SK-N-SH (cell line): ENCODE data around the gene FTL. TPM values are rescaled to one million over a fixed set of nuclear protein-coding genes. Genes with fewer than 3 reads are reported as not detected.

Experiments used
- CTCF ChIA-PET: fragments of 300-600, 350-600 bp; formaldehyde crosslinking; extraction: SDS; loops from one replicate; lab custom pipeline; 2021; lab: Yijun Ruan, JAX
- POLR2A ChIA-PET: fragments of 350-600 bp; sonication (Branson Sonifier 250); formaldehyde crosslinking; extraction: SDS; loops from one replicate; lab custom pipeline; 2020; ENCODE audit warnings: antibody characterized with exemption, inconsistent platforms; lab: Yijun Ruan, JAX
- DNase-seq: peaks from one replicate; pipeline ENCODE4 v3.0.0; 2012
- H2AFZ ChIP-seq: fragments of 200-600 bp; sonication (generic); 2 replicates; pipeline ENCODE4 v1.8.1; 2016; ENCODE audit warnings: antibody characterized with exemption, mild to moderate bottlenecking, low read depth
- H3F3A ChIP-seq: fragments of 200-600 bp; sonication (generic); replicated peaks from 2 replicates; pipeline ENCODE3; 2016; ENCODE audit warnings: antibody characterized with exemption, mild to moderate bottlenecking; ENCODE audit not compliant: insufficient read depth
- H3K27ac ChIP-seq, 2 experiments: fragments of 200-500 bp in 1 of 2; fragments of 200-600 bp in 1 of 2; sonication (Bioruptor generic) in 1 of 2; sonication (generic), shearing (Covaris generic) in 1 of 2; 2 replicates each; pipeline versions ENCODE4 v1.5.1 to v1.6.1; 2014 to 2016; ENCODE audit warnings: low read depth in 2 of 2, inconsistent platforms in 1 of 2, low read length in 1 of 2, mild to moderate bottlenecking in 1 of 2, mixed read lengths in 1 of 2
- H3K27me3 ChIP-seq: fragments of 200-600 bp; sonication (generic), shearing (Covaris generic); 2 replicates; pipeline ENCODE4 v1.6.1; 2016; ENCODE audit warnings: mixed run types; ENCODE audit not compliant: insufficient read depth
- H3K36me3 ChIP-seq, 2 experiments: fragments of 200-500 bp in 1 of 2; fragments of 200-600 bp in 1 of 2; sonication (Bioruptor generic) in 1 of 2; sonication (generic) in 1 of 2; replicated peaks in 1 of 2; 2 replicates each; pipeline versions ENCODE3 to v1.5.1; 2014 to 2016; ENCODE audit warnings: low read length in 1 of 2, mild to moderate bottlenecking in 1 of 2; ENCODE audit not compliant: insufficient read depth in 2 of 2, control insufficient read depth in 1 of 2
- H3K4me1 ChIP-seq, 2 experiments: fragments of 200-500 bp in 1 of 2; fragments of 200-600 bp in 1 of 2; sonication (Bioruptor generic) in 1 of 2; sonication (generic), shearing (Covaris generic) in 1 of 2; 2 replicates each; pipeline versions ENCODE4 v1.5.1 to v1.6.1; 2014 to 2016; ENCODE audit warnings: low read depth in 1 of 2, low read length in 1 of 2, mixed run types in 1 of 2; ENCODE audit not compliant: insufficient read depth in 2 of 2, control insufficient read depth in 1 of 2
- H3K4me2 ChIP-seq: fragments of 200-600 bp; sonication (generic), shearing (Covaris generic); 2 replicates; pipeline ENCODE4 v1.6.1; 2017; ENCODE audit warnings: mixed run types
- H3K4me3 ChIP-seq, 2 experiments: fragments of 200-500 bp in 1 of 2; fragments of 200-600 bp in 1 of 2; sonication (Bioruptor generic) in 1 of 2; sonication (generic), shearing (Covaris generic) in 1 of 2; 2 replicates each; pipeline versions ENCODE4 v1.5.1 to v1.8.1; 2014 to 2016; ENCODE audit warnings: low read depth in 2 of 2, inconsistent platforms in 1 of 2, low read length in 1 of 2, mild to moderate bottlenecking in 1 of 2, mixed read lengths in 1 of 2, moderate library complexity in 1 of 2
- H3K79me2 ChIP-seq: fragments of 200-600 bp; sonication (generic); 2 replicates; pipeline ENCODE4 v1.8.1; 2017; ENCODE audit warnings: mild to moderate bottlenecking; ENCODE audit not compliant: insufficient read depth
- H3K9ac ChIP-seq: fragments of 200-600 bp; sonication (generic); 2 replicates; pipeline ENCODE4 v1.6.1; 2017; ENCODE audit warnings: mixed run types
- H3K9me2 ChIP-seq: fragments of 200-600 bp; sonication (generic); 2 replicates; pipeline ENCODE4 v1.6.1; 2017; ENCODE audit warnings: mixed run types
- H3K9me3 ChIP-seq: fragments of 200-600 bp; sonication (generic); 2 replicates; pipeline ENCODE4 v1.6.1; 2017; ENCODE audit warnings: mixed run types, mild to moderate bottlenecking, moderate library complexity
- H4K20me1 ChIP-seq: fragments of 200-600 bp; sonication (generic); 2 replicates; pipeline ENCODE4 v1.6.1; 2017; ENCODE audit warnings: mild to moderate bottlenecking, mixed run types; ENCODE audit not compliant: insufficient read depth
- CHD2 ChIP-seq: fragments of 150-350 bp; IDR thresholded peaks from 2 replicates; pipeline ENCODE4 v1.6.1; 2018; ENCODE audit warnings: low read length; ENCODE audit not compliant: partially characterized antibody
- ELF1 ChIP-seq: IDR thresholded peaks from 2 replicates; pipeline ENCODE4 v1.4.0; 2012
- EZH2phosphoT487 ChIP-seq: fragments of 200-600 bp; sonication (generic); IDR thresholded peaks from 2 replicates; pipeline ENCODE4 v1.6.1; 2017; ENCODE audit warnings: low read depth, mixed run types, mild to moderate bottlenecking, antibody characterized with exemption, moderate library complexity, borderline replicate concordance
- FOSL2 ChIP-seq: IDR thresholded peaks from 2 replicates; pipeline ENCODE4 v1.4.0; 2012; ENCODE audit warnings: low read depth, mild to moderate bottlenecking, moderate library complexity, borderline replicate concordance
- FOXJ3 ChIP-seq: sonication (generic); formaldehyde crosslinking; IDR thresholded peaks from 2 replicates; pipeline ENCODE4 v1.5.1; 2020; ENCODE audit warnings: mild to moderate bottlenecking, missing genetic modification reagents
- FOXM1 ChIP-seq: IDR thresholded peaks from 2 replicates; pipeline ENCODE4 v1.4.0; 2012; ENCODE audit warnings: low read depth, mild to moderate bottlenecking
- GATA2 ChIP-seq: sonication (generic); formaldehyde crosslinking; IDR thresholded peaks from 2 replicates; pipeline ENCODE4 v1.5.0; 2020; ENCODE audit warnings: mild to moderate bottlenecking, missing genetic modification reagents
- MAX ChIP-seq: IDR thresholded peaks from 2 replicates; pipeline ENCODE4 v1.4.0; 2012; ENCODE audit warnings: low read depth
- MEF2A ChIP-seq: IDR thresholded peaks from 2 replicates; pipeline ENCODE4 v1.4.0; 2012; ENCODE audit warnings: low read depth, borderline replicate concordance
- NFIC ChIP-seq: IDR thresholded peaks from 2 replicates; pipeline ENCODE4 v1.4.0; 2012; ENCODE audit warnings: borderline replicate concordance
- NRF1 ChIP-seq: IDR thresholded peaks from 2 replicates; pipeline ENCODE4 v1.6.1; 2012; ENCODE audit warnings: low read depth, mild to moderate bottlenecking, low read length
- PBX3 ChIP-seq: IDR thresholded peaks from 2 replicates; pipeline ENCODE4; 2012
- RAD21 ChIP-seq: IDR thresholded peaks from 2 replicates; pipeline ENCODE4 v1.6.1; 2012; ENCODE audit warnings: mild to moderate bottlenecking, low read length
- RCOR1 ChIP-seq: fragments of 150-350 bp; IDR thresholded peaks from 2 replicates; pipeline ENCODE4 v1.6.1; 2017; ENCODE audit warnings: antibody characterized with exemption, low read length
- REST ChIP-seq: IDR thresholded peaks from 2 replicates; pipeline ENCODE4 v1.6.1; 2012; ENCODE audit warnings: mild to moderate bottlenecking, low read depth, low read length, moderate library complexity
- RXRA ChIP-seq: IDR thresholded peaks from 2 replicates; pipeline ENCODE4 v1.4.0; 2012; ENCODE audit warnings: low read depth, mild to moderate bottlenecking, borderline replicate concordance
- SIN3A ChIP-seq: IDR thresholded peaks from 2 replicates; pipeline ENCODE4 v1.6.1; 2012; ENCODE audit warnings: low read depth, mild to moderate bottlenecking, low read length, moderate library complexity, borderline replicate concordance
- TAF1 ChIP-seq: IDR thresholded peaks from 2 replicates; pipeline ENCODE4 v1.6.1; 2012; ENCODE audit warnings: low read depth, mild to moderate bottlenecking, low read length, moderate library complexity, borderline replicate concordance
- TEAD4 ChIP-seq: IDR thresholded peaks from 2 replicates; pipeline ENCODE4 v1.4.0; 2012; ENCODE audit warnings: mild to moderate bottlenecking, borderline replicate concordance; ENCODE audit not compliant: insufficient read depth
- USF1 ChIP-seq: IDR thresholded peaks from 2 replicates; pipeline ENCODE4 v1.4.0; 2012; ENCODE audit warnings: low read depth, borderline replicate concordance
- USF2 ChIP-seq: fragments of 150-350 bp; IDR thresholded peaks from 2 replicates; pipeline ENCODE4 v1.6.1; 2017; ENCODE audit warnings: antibody characterized with exemption, low read length, low read depth, borderline replicate concordance
- WGBS: methylation state at CpG from one replicate; pipeline ENCODE4 v1.1.6; 2017; ENCODE audit warnings: low lambda C conversion rate; 5-methylcytosine and 5-hydroxymethylcytosine counted together
- polyA plus RNA-seq, 3 experiments: library from polyadenylated mRNA; depleted of rRNA; stranded (reverse); fragments of >200 nt; gene quantifications; 2 replicates each; pipeline ENCODE4 v1.2.3, GENCODE V29; 2012

Gene FTL
- polyA plus RNA-seq, 1 of the 3 experiments (the other 2 are of a cell fraction) = 875 TPM

- ChIA-PET CTCF (interaction anchor here (0.6 to 2.8 kb wide), 5 partner anchors 9 to 70 kb away, joined by 3 to 14 read pairs (median 4); partner anchors contain the start of genes GYS1 and RUVBL2), POLR2A (no interaction called here)
- Histone ChIP-seq H3K79me2 (peaks cover 33% of the 10 kb centered on the region; the same call in 1 of the 2 replicates), H3K9me2 (no peaks in the 10 kb centered on the region), H3K4me3 (no peak overlapping the region), H3K4me2 (no peak overlapping the region), H3K4me1 (no peaks in the 10 kb centered on the region), H2AFZ (no peak overlapping the region), H3K27me3 (no peaks in the 10 kb centered on the region), H3K9me3 (no peaks in the 10 kb centered on the region), H3F3A (no peaks in the 10 kb centered on the region), H3K9ac (no peak overlapping the region), H3K27ac (no peak overlapping the region), H3K36me3 (peaks cover 20 to 39% of the 10 kb centered on the region in 2 experiments), H4K20me1 (no peaks in the 10 kb centered on the region)
- TF ChIP-seq FOXM1 = no peak
- no peak for TF ChIP-seq USF2
- no peak for TF ChIP-seq TAF1
- no peak for TF ChIP-seq ELF1
- TF ChIP-seq EZH2phosphoT487 = no peak
- no peak for TF ChIP-seq REST
- 99% methylated on average over 15 of the region's 15 CpGs for WGBS
- no peak for DNase-seq
Measured at GRCh38 chr19:49004133-49004532, 39.0 kb downstream of the FTL start.

- ChIA-PET POLR2A (no interaction called here), CTCF (interaction anchor here (0.7 to 2.9 kb wide), 5 partner anchors 12 to 98 kb away, joined by 3 to 14 read pairs (median 4); partner anchors contain the start of genes GYS1 and RUVBL2)
- peaks cover 20 to 42% of the 10 kb centered on the region in 2 experiments for H3K36me3 ChIP-seq
- TF ChIP-seq RCOR1 = no peak
- no peak for TF ChIP-seq MEF2A
- no peak for TF ChIP-seq TEAD4
- TF ChIP-seq MAX = no peak
- TF ChIP-seq FOXJ3 = no peak
- TF ChIP-seq RXRA = no peak
- TF ChIP-seq TAF1 = no peak
- TF ChIP-seq PBX3 = no peak
- TF ChIP-seq FOSL2 = no peak
- TF ChIP-seq CHD2 = no peak
- TF ChIP-seq USF1 = no peak
- TF ChIP-seq NFIC = no peak
- no peak for TF ChIP-seq GATA2 (CRISPR knock-in tag)
- no peak for TF ChIP-seq NRF1
- no peak for TF ChIP-seq SIN3A
- TF ChIP-seq RAD21 = no peak
Measured at GRCh38 chr19:49004964-49005614, 40.0 kb downstream of the FTL start.

More at GRCh38 chr19:49004964-49005614, 40.0 kb downstream of the FTL start:
- H3K9ac ChIP-seq = no peak overlapping the region
- H2AFZ ChIP-seq = no peak overlapping the region
- no peak overlapping the region for H3K27ac ChIP-seq
- no peak for DNase-seq
- no peak overlapping the region for H3K4me2 ChIP-seq
- H3K4me3 ChIP-seq = no peak overlapping the region
- no peaks in the 10 kb centered on the region for H3K9me2 ChIP-seq
- no peaks in the 10 kb centered on the region for H4K20me1 ChIP-seq
- no peaks in the 10 kb centered on the region for H3K4me1 ChIP-seq
- H3K9me3 ChIP-seq = no peaks in the 10 kb centered on the region
- H3K79me2 ChIP-seq = peaks cover 24% of the 10 kb centered on the region; the same call in 1 of the 2 replicates
- no peaks in the 10 kb centered on the region for H3K27me3 ChIP-seq
- WGBS = 95% methylated on average over 5 of the region's 7 CpGs
- no peaks in the 10 kb centered on the region for H3F3A ChIP-seq
